Activated T-helper 17 cell treated with anti-CD3 and anti-CD28 coated beads, Interleukin-2, amount 50 U/mL, for 72 hours (primary cell): ENCODE measurements around the gene CARD10. TPM values are rescaled to one million over a fixed set of nuclear protein-coding genes. Genes with fewer than 3 reads are reported as not detected.

ENCODE experiments used
- ATAC-seq: fragments of 150-1000 bp; cut with Tn5 transposase; replicated peaks from 2 replicates; pipeline ENCODE4 v1.10.0; 2021; ENCODE audit warnings: mild to moderate bottlenecking, moderate library complexity
- H3K27ac Mint-ChIP-seq: one replicate; pipeline ENCODE4 v1.8.0; 2022; ENCODE audit warnings: mixed read lengths
- H3K27me3 Mint-ChIP-seq: one replicate; pipeline ENCODE4 v1.8.0; 2022; ENCODE audit warnings: mixed read lengths
- H3K36me3 Mint-ChIP-seq: one replicate; pipeline ENCODE4 v1.8.0; 2022; ENCODE audit warnings: low read depth, mild to moderate bottlenecking, mixed read lengths
- H3K4me1 Mint-ChIP-seq: one replicate; pipeline ENCODE4 v1.8.0; 2022; ENCODE audit warnings: mixed read lengths
- H3K4me3 Mint-ChIP-seq: one replicate; pipeline ENCODE4 v1.8.0; 2022; ENCODE audit warnings: mild to moderate bottlenecking, mixed read lengths
- H3K9me3 Mint-ChIP-seq: one replicate; pipeline ENCODE4 v1.8.0; 2022; ENCODE audit warnings: mixed read lengths
- total RNA-seq, 2 donors: library from RNA; stranded (reverse); gene quantifications; one replicate each; pipeline ENCODE4 v1.2.3, GENCODE V29; 2022

The CARD10 gene
- total RNA-seq, 2 donors from 2014 or later: 0.09 TPM; not detected in 1

GRCh38 chr22:37496651-37497050 lies 22.6 kb downstream of the CARD10 start:
- no peak for ATAC-seq
- peaks cover 12% of the 10 kb centered on the region for H3K4me1 Mint-ChIP-seq
- H3K4me3 Mint-ChIP-seq: no peak overlapping the region
- no peaks in the 10 kb centered on the region for H3K36me3 Mint-ChIP-seq
- no peaks in the 10 kb centered on the region for H3K9me3 Mint-ChIP-seq
- no peak overlapping the region for H3K27ac Mint-ChIP-seq
- peaks cover 3% of the 10 kb centered on the region for H3K27me3 Mint-ChIP-seq

DNA sequence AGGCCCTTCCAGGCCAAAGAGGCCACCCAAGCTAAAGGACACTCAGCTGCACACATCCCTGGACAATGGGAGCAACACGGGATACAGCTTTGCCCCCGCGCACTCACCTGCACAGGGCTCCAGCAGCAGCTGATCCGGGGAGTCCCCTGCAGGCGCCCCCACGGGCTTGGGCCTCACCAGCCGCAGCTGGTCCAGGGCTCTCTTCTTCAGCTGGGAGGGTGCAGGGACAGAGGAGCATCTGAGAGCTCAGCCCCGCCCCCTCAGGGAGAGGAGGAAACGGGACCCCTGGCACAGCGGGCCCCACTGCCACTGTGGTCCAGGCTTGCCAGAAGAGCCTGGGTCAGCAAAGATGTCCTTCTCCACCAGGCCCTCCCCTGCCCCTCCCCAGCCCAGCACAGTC lies 25.2 kb downstream of the CARD10 start:
- Mint-ChIP-seq H3K4me3 (no peak overlapping the region), H3K27ac (peak overlapping the region; percentile 59), H3K9me3 (no peaks in the 10 kb centered on the region), H3K27me3 (no peaks in the 10 kb centered on the region), H3K36me3 (no peaks in the 10 kb centered on the region), H3K4me1 (peaks cover 17% of the 10 kb centered on the region)
- ATAC-seq: no peak

GRCh38 chr22:37492428-37493344 lies 26.5 kb downstream of the CARD10 start:
- Mint-ChIP-seq H3K4me1 (peaks cover 22% of the 10 kb centered on the region), H3K27ac (peak overlapping the region; percentile 59), H3K9me3 (no peaks in the 10 kb centered on the region), H3K36me3 (no peaks in the 10 kb centered on the region), H3K4me3 (no peak overlapping the region), H3K27me3 (no peaks in the 10 kb centered on the region)
- ATAC-seq: peak; percentile 82

GRCh38 chr22:37491559-37492427 lies 27.4 kb downstream of the CARD10 start:
- no peak for ATAC-seq
- H3K9me3 Mint-ChIP-seq: no peaks in the 10 kb centered on the region
- H3K4me1 Mint-ChIP-seq: peaks cover 31% of the 10 kb centered on the region
- no peaks in the 10 kb centered on the region for H3K36me3 Mint-ChIP-seq
- H3K27me3 Mint-ChIP-seq: no peaks in the 10 kb centered on the region
- H3K4me3 Mint-ChIP-seq: no peak overlapping the region
- H3K27ac Mint-ChIP-seq: peak overlapping the region; percentile 38

GRCh38 chr22:37491106-37491505 lies 28.1 kb downstream of the CARD10 start:
- ATAC-seq: no peak
- Mint-ChIP-seq H3K27me3 (no peaks in the 10 kb centered on the region), H3K27ac (peak overlapping the region; percentile 95), H3K4me1 (peaks cover 35% of the 10 kb centered on the region), H3K4me3 (no peak overlapping the region), H3K9me3 (no peaks in the 10 kb centered on the region), H3K36me3 (no peaks in the 10 kb centered on the region)

DNA sequence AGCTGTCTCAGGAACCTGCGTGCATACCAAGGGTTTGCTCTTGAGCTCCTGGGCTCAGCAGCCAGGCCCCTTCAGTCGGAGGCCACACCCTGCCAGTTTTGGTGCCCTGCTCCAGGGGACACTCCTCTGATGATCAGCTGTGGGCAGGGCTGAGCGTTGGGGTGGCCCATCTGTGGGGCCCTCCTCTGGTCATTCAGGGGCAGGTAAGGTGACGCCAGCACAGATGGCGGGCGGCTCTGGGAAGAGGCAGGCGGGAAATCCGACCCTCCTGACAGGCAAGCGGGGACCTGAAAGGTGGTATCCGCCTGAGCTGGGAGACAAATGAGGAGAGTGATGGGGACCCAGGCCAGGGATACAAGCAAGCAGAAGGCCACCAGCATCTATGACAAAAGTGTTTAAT lies 29.2 kb downstream of the CARD10 start:
- ATAC-seq: no peak
- H3K27me3 Mint-ChIP-seq: no peaks in the 10 kb centered on the region
- peak overlapping the region; percentile 95 for H3K27ac Mint-ChIP-seq
- peaks cover 35% of the 10 kb centered on the region for H3K4me1 Mint-ChIP-seq
- H3K4me3 Mint-ChIP-seq: no peak overlapping the region
- H3K9me3 Mint-ChIP-seq: no peaks in the 10 kb centered on the region
- peaks cover 8% of the 10 kb centered on the region for H3K36me3 Mint-ChIP-seq

GRCh38 chr22:37488337-37489135 lies 30.7 kb downstream of the CARD10 start:
- H3K4me1 Mint-ChIP-seq: peaks cover 33% of the 10 kb centered on the region
- no peak for ATAC-seq
- peak overlapping the region; percentile 95 for H3K27ac Mint-ChIP-seq
- no peaks in the 10 kb centered on the region for H3K27me3 Mint-ChIP-seq
- peak overlapping the region; percentile 97 for H3K4me3 Mint-ChIP-seq
- no peaks in the 10 kb centered on the region for H3K9me3 Mint-ChIP-seq
- peaks cover 21% of the 10 kb centered on the region for H3K36me3 Mint-ChIP-seq

DNA sequence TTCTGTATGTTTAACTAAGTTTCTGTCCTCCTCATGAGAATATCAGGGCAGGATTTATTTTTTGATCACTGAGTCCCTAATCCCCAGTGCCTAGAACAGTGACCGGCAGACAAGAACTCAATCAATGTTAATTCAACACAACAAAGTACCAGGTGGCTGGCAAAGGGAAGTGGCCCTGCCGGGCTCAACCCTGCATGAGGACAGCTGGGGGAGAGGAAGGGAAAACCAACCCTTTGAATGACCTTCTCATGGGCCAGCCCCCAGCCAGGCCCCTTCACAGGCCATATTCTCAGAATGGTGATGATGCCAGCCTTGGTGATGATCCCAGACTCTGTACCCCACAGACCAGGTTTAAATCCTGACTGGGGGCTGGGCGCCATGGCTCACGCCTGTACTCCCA lies 31.6 kb downstream of the CARD10 start:
- Mint-ChIP-seq H3K27me3 (no peaks in the 10 kb centered on the region), H3K36me3 (peaks cover 31% of the 10 kb centered on the region), H3K4me1 (peaks cover 34% of the 10 kb centered on the region), H3K9me3 (no peaks in the 10 kb centered on the region), H3K27ac (peak overlapping the region; percentile 95), H3K4me3 (peak overlapping the region; percentile 97)
- no peak for ATAC-seq

- peaks cover 38% of the 10 kb centered on the region for H3K4me1 Mint-ChIP-seq
- H3K36me3 Mint-ChIP-seq: peaks cover 35% of the 10 kb centered on the region
- H3K27me3 Mint-ChIP-seq: no peaks in the 10 kb centered on the region
- H3K9me3 Mint-ChIP-seq: no peaks in the 10 kb centered on the region
- no peak for ATAC-seq
- peak overlapping the region; percentile 95 for H3K27ac Mint-ChIP-seq
- peak overlapping the region; percentile 97 for H3K4me3 Mint-ChIP-seq
Observed at GRCh38 chr22:37487129-37487528, 32.1 kb downstream of the CARD10 start.

- Mint-ChIP-seq H3K4me3 (peak within 1 kb of the TSS; percentile 97), H3K9me3 (no peaks in the 10 kb centered on the region), H3K4me1 (peaks cover 44% of the 10 kb centered on the region), H3K36me3 (peaks cover 43% of the 10 kb centered on the region), H3K27ac (peak within 1 kb of the TSS; percentile 98), H3K27me3 (no peaks in the 10 kb centered on the region)
- ATAC-seq: peak; percentile 76
Observed at GRCh38 chr22:37486224-37486845, 32.9 kb downstream of the CARD10 start, which contains the start of gene MFNG. Gene MFNG, minus strand, starts transcription at chr22:37486384. Its CDS starts 207 bp downstream, at chr22:37486177.

- peak overlapping the region; percentile 98 for H3K27ac Mint-ChIP-seq
- peak; percentile 0 for ATAC-seq
- H3K27me3 Mint-ChIP-seq: no peaks in the 10 kb centered on the region
- H3K9me3 Mint-ChIP-seq: no peaks in the 10 kb centered on the region
- peak overlapping the region; percentile 97 for H3K4me3 Mint-ChIP-seq
- peaks cover 50% of the 10 kb centered on the region for H3K36me3 Mint-ChIP-seq
- peaks cover 49% of the 10 kb centered on the region for H3K4me1 Mint-ChIP-seq
Observed at GRCh38 chr22:37485395-37486223, 33.6 kb downstream of the CARD10 start.

DNA sequence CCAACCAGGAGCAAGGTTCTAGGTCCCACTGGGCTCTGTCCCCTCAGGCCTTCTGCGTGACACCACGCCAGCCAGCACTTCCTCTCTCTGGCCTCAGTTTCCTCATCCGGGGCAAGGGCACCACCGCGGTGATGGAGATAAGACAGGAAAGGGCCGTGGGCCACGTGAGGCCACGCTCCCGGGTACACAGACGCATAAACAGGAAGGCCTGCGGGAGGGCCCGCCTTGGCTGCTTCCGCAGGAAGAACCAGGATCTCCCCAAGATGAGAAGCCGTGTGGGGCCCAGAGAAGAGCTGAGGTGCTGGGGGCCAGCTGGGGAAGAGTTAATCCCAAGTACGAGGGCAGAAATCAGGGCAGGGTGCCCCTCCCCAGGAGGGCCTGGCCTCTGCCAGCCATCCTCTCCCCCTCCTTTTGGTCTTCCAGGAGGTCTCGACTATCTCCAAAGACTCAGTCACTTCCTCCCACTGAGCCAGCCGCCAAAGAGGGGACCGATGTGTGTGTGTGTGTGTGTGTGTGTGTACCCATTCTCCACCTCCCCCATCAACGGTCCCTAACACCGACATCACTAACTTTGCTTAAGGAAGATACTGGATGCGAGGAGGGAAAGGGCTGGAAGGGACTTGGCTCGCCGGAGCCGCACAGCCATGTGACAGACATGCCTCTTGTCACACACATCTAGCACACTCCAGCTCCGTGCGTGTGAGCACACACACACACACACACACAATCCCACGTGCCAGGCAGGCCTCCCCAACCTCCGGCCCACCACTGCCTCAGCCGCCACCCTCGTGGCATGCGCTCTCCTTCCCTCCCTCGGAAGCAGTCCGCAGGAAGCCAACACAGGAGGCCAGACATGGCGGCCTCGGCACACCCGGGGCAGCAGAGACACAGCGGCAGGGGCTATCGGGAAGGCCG lies 34.5 kb downstream of the CARD10 start:
- Mint-ChIP-seq H3K9me3 (no peaks in the 10 kb centered on the region), H3K27ac (peak overlapping the region; percentile 98), H3K27me3 (no peaks in the 10 kb centered on the region), H3K36me3 (peaks cover 57% of the 10 kb centered on the region), H3K4me1 (peaks cover 46% of the 10 kb centered on the region), H3K4me3 (peak overlapping the region; percentile 97)
- ATAC-seq: peak; percentile 84
